Measurements from ENCODE around the gene TSPAN2.

TSPAN2 gene

GRCh38 chr1:115073298-115074087 is 15.8 kb downstream of the TSPAN2 start:
- DNase-seq, result no peak

- no peak for DNase-seq
Measured at GRCh38 chr1:115071012-115071664, 18.2 kb downstream of the TSPAN2 start.

GRCh38 chr1:115069659-115070308 is 19.5 kb downstream of the TSPAN2 start:
- DNase-seq, result no peak

GRCh38 chr1:115068826-115069585 is 20.3 kb downstream of the TSPAN2 start:
- DNase-seq, result no peak

DNA sequence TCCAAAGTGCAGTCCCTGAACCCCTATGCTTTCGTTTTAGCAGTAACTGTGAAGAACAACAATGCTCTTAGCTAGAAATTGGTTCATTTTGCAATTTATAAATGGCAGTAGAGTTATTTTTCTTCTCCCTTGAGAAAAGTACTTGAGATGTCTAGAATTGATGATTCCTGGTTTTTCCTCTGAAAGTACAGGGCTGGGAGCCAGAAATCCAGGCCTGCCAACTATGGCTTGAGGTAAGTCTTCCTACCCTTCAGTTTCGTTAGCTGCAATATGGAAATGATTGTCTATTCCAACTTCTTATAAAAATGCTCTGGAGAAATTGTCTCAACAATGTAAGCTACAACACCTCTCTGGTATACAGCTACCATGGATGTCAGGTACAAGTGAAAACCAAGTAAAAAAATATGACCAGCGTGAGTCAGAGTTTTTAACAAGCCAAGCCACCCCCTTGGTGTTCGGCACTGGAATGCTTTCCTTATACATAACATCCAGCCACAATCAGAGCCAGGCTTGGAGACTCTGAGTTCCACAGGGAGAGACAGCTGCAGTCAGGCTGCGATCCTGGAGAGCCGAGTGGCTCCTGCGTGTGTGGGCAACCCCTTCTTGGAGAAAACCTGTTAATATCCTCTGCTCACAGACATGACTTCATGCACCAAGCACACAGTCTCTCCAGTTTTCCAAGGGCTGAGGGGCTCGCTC is 22.0 kb downstream of the TSPAN2 start:
- DNase-seq, result no peak

GRCh38 chr1:115065021-115065420 is 24.3 kb downstream of the TSPAN2 start:
- DNase-seq, result no peak

DNA sequence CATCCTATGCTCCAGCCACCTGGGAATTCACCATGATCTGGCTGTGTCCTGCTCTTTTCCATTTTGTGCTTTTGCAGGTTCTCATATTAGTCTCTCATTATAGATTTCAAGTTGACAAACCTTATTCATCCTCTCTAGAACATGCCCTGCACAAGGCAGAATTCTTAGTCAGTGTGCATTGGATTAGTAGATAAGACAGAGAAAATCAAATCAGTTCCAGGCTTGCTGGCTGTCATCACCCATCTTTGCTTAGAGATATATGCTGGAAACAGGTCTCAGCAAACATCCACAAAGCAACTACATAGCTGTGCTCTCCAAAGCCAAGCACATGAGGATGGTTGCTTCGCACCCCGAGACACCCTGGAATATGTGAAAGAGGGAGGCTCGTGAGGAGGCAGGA is 24.8 kb downstream of the TSPAN2 start:
- no peak for DNase-seq

DNA sequence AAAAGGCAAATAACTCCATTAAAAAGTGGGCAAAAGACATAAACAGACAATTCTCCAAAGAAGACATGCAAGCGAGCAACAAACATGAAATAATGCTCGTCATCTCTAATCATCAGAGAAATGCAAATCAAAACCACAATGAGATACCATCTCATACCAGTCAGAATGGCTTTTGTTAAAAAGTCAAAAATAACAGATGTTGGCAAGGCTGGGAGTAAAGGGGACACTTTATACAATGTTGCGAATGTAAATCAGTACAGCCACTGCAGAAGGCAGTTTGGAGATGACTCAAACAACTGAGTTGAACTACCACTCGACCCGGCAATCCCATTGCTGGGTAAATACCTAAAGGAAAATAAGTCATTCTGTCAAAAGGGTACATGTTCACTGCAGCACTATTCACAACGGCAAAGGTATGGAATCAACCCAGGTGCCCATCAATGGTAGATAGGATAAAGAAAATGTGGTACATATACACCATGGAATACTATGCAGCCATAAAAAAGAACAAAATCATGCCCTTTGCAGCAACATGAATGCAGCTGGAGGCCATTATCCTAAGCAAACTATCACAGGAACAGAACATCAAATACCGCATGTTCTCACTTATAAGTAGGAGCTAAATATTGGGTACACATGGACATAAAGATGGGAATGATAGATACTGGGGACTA is 25.9 kb downstream of the TSPAN2 start:
- DNase-seq, result peak; percentile 15

DNA sequence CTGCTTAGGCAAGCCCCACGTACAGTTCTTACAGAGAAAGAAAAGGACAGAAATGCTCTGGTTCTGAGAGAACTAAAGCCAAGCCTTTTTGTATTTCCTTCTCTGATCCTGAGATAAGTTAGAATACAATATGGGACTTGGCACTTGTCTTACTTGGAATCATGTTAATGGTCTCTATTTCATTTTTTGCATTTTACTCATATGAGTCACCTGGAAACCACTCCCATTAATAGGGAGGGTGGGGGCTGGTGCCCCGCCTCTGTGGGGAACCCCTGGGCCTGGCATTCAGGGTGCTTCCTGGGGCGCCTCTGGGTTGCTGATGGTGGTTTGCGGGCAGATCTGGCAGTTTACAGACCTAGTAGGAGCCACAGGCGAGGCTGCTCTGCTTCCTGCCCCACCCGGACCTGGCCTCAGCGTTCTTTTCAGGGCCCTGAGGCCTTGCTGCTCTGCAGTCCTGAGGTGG is 26.7 kb downstream of the TSPAN2 start:
- peak; percentile 96 for DNase-seq

DNA sequence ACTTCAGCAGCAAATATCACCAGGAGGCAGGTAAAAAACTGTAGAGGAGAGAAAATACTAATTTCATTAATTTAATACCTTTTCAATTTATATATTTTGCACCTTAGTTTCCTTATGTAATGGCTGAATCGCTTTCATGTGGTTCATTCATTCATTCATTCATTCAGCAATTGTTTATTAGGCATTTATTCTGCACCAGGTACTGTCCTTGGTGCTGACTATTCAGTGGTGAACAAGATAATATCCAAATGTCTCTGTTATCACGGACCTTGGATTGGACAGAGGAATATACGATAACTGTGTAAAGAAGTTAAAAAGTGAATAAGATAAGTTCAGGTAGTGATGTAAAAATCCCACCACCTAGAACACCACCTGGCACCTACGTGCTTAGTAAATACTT is 28.8 kb downstream of the TSPAN2 start:
- no peak for DNase-seq

- DNase-seq, result no peak
Measured at GRCh38 chr1:115059316-115059715, 30.0 kb downstream of the TSPAN2 start.

GRCh38 chr1:115057661-115058254 is 31.5 kb downstream of the TSPAN2 start:
- DNase-seq, result no peak

DNA sequence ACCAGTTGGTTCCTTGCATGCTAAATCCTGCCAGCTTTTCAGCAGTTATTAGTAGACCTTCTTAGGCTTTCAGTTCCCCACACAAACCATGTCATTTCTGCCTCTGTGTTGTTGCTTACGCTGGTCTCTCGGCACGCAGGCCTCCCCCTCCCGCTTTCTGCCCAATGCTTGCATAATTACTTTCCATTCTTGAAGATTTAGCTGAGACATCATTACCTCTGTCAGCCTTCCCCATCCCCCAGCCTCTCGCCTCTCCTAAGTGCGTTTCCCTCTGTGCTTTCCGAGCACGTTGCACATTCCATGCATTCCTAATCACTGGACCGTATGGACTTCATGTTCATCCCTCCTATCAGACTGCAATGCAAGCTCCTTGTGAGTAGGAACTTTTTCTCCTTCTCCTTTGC is 32.9 kb downstream of the TSPAN2 start:
- no peak for DNase-seq

GRCh38 chr1:115052454-115053083 is 36.7 kb downstream of the TSPAN2 start:
- peak; percentile 31 for DNase-seq

DNA sequence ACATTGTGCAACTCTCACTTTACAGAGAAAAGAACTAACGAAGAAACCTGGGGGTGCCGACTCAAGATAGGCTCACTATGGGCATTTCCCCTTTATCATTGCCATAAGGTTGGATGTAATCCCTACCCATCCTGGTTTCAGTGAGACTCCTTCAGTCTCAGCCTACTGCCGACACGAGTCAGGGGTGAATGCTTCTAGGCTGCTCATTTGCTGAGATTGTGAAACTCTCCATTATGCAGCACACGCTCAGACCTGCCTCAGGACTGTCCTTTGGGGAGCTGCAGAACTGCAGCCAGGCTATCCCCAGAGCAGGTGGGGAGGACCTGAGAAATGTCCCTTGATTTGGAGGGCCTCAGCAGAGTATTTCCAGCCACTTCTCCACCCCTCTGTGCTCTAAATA is 37.5 kb downstream of the TSPAN2 start:
- no peak for DNase-seq

- no peak for DNase-seq
Measured at GRCh38 chr1:115046751-115047150, 42.6 kb downstream of the TSPAN2 start.

GRCh38 chr1:115041654-115042053 is 47.6 kb downstream of the TSPAN2 start:
- DNase-seq, result no peak

DNA sequence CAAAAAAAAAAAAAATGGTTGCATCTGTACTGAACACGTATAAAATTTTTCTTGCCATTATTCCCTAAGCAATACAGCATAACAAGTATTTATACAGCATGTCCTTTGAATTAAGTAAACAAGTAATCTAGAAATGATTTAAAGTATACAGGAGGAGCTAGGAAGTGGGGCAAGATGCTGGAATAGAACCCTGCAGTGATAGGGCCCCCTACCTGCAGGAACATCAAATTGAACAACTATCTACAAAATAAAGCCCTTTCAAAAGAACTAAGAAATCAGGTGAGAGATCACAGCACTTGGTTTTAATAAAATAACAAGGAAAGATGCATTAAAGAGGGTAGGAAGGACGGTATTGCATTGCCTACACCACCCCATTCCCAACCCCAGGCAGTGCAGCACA is 48.8 kb downstream of the TSPAN2 start:
- no peak for DNase-seq

- DNase-seq, result no peak
Measured at GRCh38 chr1:115036814-115037507, 52.3 kb downstream of the TSPAN2 start.

- DNase-seq, result no peak
Measured at GRCh38 chr1:115035652-115036051, 53.7 kb downstream of the TSPAN2 start.

Data from activated effector memory CD4-positive, alpha-beta T cell treated with Interleukin-2 at 50 U/mL for 16 hours (primary cell).